PC-3 (cell line): ENCODE results near the gene TMEM62.

Source experiments
- CTCF ChIP-seq: fragments of 300-600 bp; sonication (generic); conservative IDR thresholded peaks from 2 replicates; pipeline ENCODE4 v1.5.1; 2017; ENCODE audit warnings: antibody characterized with exemption, low read depth, mild to moderate bottlenecking, low read length
- EZH2 ChIP-seq: fragments of 300-600 bp; sonication (generic); IDR thresholded peaks from one replicate; pipeline ENCODE4 v1.6.1; 2017; ENCODE audit warnings: antibody characterized with exemption, mild to moderate bottlenecking, low read length; ENCODE audit not compliant: unreplicated experiment

DNA sequence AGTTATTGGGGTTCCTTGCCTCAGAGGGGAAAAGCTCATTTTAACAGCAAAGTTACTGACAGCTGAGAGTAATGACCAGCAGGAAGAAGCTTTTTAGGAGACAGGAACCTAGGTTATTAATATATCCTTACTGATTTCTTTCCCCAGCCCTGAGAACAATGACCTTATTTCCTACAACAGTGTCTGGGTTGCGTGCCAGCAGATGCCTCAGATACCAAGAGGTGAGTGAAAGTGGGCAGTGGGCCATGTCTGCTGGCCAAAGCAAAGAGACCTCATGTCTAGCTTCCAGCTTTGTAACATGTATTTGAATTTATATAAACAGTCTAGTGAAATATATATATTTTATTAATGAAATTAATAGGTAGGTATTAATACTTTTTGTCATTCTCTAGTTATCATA, 56.8 kb downstream of the TMEM62 start:
- TF ChIP-seq CTCF (no peak), EZH2 (no peak)
